GF-D8 (cell line): Measurements from ENCODE around the gene PDE4D.
"Not testable (repeated sequence)": the region's sequence is repeated elsewhere in the genome, so short reads cannot be mapped to it uniquely, and the experiment has no call there.

Source experiments
- DNase-seq: peaks from one replicate; lab custom pipeline; 2025; lab: John Stamatoyannopoulos, UW

The PDE4D gene

DNA sequence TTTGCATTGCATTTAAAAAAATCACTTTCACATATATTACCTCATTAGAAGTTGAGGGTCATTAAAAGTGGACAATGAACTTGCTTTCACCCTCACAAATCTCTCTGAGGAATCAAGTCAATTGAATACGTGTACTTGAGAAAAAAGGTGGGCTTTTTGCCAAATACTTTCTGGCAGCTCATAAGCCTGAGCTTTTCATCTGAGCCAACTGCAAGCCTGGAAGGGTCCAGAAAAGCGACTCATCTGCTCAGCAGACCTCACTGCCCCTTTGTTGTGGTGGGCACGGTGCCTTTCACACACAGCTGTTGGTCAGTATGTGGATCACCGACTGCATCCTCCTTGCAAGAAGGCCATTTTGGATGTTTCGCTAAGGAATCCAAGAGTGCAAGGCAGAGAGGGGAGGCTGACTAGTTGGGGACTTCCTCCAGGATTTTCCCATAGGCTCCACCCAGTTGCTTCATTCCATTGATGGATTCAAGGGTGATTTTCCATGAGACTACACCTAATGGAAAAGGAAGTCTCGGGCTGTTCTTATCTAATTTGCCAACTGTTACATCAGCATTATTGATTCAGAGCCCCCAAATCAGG, 564.7 kb downstream of the PDE4D start:
- DNase-seq, result no peak

- no peak for DNase-seq
Observed at GRCh38 chr5:59327191-59327980, 566.1 kb downstream of the PDE4D start.

DNA sequence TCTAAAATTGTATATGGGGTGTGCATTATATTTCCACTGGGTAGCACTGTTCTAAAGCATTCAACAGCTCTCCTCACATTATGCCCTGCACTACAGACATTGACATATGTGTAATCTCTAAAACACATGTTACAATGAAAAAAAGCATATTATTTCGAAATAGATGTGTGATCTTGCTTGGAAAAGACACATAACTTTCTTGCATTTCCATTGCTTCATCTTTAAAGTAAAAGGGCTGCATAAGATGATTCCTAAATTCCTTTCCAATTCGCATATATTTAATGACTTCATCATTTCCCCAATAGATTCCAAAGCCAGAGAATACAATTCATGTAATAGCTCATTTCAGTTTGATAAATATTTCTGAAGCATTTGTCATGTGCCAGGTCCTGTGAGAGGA, 566.9 kb downstream of the PDE4D start:
- DNase-seq, result no peak

DNA sequence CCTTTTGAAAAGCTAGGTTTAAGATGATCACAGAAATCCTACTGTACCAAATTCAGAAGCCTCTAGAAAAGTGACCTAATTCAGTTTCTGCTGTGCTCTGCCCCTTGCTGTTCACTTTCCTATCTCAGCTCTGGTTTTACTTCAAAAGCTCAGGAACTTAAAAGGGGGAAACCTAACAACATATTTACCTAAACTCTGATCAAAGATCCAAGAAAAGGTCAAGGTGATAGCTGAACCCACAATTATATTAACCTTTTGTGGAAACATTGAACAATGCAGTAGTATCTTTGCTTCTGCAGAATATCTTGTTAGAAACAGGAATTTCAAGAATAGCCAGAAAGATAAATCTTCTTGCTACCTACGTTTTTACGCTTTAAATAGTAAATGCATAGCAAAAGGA, 568.5 kb downstream of the PDE4D start:
- DNase-seq, result no peak

DNA sequence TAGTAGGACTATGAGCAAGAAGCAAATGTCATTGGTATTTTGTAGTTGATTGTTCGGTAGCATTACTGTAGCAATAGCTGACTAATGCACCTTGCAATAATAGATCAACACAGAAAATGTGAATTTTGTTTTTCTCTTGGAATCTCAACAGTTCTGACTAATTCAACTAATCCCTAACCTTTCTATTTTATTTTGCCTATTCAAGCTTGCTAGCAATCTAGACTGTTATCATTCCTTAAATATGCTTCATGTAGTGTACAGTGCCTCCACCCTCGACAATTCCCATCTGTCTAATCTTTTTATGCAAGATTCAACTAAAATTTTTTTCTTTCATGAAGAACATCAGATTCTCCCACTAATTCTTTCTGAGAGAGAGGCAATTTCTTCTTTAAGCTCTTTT, 570.6 kb downstream of the PDE4D start:
- no peak for DNase-seq

GRCh38 chr5:59322058-59322457, 571.5 kb downstream of the PDE4D start:
- no peak for DNase-seq

- no peak for DNase-seq
Observed at GRCh38 chr5:59321642-59322041, 571.9 kb downstream of the PDE4D start.

DNA sequence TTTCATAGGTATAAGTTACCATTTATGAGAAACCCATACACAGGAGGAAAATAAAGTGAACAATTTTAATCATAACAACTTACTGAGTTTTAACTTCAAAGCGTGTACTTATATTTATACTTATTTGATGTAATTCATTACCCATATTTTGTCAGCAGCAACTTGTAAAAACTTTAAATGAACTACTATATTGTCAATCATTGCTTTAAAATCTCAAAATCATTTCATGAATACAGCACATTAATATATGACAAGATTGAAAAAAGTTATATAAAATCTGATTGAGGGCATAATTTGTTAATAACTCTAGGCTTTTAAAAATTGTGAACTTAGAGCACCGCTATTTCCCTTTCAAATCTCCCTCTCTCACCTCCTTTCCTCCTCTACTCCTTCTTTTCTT, 573.1 kb downstream of the PDE4D start:
- no peak for DNase-seq

GRCh38 chr5:59319250-59319649, 574.3 kb downstream of the PDE4D start:
- DNase-seq, result no peak

DNA sequence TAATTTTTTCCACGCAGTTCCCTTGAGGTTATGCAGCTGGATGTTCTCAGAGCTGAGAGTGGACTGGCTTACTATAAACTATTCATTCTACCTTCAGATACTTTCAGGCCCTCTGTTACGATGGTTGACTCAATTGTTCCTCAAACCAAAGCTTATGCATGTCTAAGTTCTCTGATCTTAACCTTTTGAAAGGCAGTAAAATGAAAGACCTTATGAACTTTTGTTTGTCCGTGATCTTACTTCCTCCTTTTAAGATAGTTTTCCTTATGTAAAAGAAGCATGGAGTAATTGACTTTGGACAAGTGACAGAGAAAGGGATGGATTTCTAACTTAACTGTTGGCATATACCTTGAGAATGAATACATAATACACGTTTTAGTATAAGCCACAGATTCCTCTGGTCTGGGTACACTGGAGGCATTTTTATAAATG, 575.7 kb downstream of the PDE4D start:
- DNase-seq, result no peak

DNA sequence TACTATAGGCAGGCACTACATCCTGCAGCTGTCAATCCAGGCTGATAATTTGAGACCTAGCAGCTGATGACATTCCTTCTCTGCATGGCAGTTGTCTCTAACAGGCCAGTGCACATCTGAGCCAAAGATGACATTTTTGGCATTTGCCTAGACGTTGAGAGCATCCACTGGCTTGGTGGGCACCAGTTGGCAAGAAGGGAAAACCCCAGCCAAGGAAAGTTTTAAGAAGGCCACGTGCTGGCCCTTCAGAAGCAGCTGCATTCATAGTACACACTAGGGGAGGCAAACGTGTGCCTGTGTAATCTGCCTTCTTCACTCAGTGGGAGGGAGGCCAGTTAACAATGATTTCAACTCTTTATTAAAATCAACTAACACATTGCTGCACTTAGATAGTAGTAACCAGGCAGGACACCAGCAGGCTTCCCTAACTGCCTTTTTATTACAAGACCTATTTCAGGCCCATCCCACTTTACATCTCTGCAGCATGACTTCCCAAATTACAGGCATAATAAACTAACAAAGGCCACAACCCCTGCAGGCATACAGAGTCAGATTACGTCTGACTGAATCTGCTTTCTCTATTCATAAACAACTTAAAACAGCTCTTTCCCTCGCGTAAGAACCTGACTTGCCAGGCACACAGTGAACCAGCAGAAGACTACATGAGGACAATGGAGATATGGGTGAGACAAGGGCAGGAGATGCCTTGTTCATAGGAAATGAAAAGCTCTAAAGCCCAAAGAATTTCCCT, 576.3 kb downstream of the PDE4D start:
- no peak for DNase-seq

DNA sequence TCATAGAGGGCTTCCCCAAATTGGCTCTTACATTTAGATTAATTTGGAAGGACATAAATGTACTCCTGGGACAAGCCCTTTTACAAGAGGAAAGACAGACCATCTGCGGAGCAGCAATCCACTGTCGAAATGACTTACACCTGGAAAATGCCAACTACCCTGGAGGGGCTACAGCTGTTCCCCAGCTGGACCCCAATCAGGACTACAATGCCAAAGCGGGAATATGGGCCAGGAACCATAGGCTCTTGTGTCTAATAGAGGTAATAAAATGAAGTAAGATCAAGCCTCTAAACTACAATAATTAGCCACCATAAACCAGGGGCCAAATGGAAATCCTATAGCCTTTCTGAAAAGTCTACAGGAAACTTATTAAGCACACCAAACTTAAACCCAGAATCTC, 581.3 kb downstream of the PDE4D start:
- no peak for DNase-seq

- DNase-seq, result not testable (repeated sequence)
Observed at GRCh38 chr5:59308685-59309084, 584.8 kb downstream of the PDE4D start.

- DNase-seq, result not testable (repeated sequence)
Observed at GRCh38 chr5:59303289-59303716, 590.2 kb downstream of the PDE4D start.

GRCh38 chr5:59302509-59302908, 591.0 kb downstream of the PDE4D start:
- DNase-seq, result not testable (repeated sequence)

DNA sequence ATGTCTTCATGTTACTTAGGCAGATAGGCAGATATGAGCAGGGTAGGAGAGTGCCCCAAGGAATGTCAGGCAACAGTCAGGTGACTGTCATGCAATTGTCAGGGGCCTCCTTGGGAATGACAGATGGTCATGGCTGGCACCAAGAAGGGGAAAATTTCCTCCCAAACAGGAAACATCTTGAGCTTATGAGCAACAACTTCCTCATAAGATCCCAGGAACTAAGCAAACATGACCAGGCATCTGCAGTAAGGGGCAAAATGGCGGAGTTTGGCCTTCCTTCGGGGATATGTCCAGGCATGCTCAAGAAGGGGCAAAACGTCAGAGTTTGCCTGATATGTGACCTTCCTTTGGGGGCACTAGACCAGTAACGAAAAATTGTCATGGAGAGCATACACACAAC, 591.8 kb downstream of the PDE4D start:
- peak; percentile 13 for DNase-seq

DNA sequence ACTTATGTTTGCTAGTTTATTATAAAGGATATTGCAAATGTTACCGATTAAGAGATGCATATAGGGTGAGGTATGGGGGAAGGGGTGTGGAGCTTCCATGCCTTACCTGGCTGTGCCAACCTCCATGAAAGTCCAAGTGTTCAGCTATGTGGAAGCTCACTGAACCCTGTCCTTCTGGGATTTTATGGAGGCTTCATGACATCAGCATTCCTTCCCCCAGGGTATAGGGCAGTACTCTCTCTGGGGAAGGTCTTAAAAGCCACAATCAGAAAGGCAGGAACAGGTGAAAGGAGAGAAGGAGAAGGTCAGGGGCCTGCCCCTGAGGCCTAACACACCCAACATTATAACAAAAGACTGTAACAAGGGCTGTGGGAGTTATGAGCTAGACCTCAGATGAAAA, 592.6 kb downstream of the PDE4D start:
- DNase-seq, result no peak

DNA sequence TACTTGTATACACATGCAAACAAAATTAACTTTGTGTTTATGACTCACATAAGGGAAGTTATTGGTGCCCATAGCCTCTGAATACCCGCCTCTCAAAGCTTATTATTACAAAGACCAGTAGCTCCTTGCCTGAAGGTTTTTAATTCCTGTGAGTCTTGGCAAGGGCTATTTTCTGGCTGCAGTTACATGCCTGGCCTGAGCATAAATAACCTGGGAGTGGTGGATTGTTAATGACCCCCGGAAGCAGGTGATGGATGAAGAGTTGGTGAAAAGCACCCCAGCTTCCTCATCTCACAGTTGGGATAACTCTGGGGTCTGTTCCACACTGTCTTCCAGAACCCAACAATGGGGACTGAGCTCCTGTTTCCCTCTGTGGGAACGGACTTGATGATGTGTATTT, 594.5 kb downstream of the PDE4D start:
- DNase-seq, result no peak

GRCh38 chr5:59296317-59297264, 596.9 kb downstream of the PDE4D start:
- no peak for DNase-seq

DNA sequence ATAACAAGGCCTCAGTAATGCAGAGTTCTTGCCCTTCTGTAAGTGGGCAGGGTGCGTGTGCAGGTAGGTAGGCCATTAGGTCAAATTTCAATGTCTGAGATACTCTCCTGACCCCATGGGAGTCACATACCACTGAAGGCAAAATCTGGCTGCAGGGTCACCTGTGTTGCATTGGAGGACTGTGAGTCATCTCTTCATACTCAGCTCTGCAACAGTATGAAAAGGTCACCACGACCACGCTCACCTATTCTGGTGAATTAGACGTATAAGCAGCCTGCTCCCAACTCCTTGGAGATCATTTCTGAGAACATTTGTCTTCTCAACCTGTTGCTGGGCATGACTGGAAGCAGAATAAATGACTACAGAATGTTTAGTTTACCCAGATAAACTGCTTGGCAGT, 599.8 kb downstream of the PDE4D start:
- no peak for DNase-seq

DNA sequence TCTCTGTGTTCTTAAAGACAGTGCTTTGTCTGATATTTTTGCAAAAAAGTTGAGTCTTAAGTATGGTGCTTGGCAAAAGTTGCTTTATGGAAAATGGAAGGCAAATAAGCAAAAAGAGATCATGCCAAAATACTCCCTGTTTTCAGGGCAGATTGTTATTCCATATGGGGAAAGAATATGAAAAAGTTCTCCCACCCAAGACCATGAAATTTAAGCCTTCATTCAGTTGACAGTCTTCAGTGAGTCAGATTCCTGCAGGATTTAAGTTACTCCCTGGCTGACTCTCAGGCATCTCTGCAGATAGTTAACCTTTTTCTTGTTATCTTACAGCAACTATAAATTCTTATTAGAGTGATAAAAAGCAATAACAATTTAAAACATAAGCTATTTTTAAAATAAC, 601.6 kb downstream of the PDE4D start:
- DNase-seq, result no peak

DNA sequence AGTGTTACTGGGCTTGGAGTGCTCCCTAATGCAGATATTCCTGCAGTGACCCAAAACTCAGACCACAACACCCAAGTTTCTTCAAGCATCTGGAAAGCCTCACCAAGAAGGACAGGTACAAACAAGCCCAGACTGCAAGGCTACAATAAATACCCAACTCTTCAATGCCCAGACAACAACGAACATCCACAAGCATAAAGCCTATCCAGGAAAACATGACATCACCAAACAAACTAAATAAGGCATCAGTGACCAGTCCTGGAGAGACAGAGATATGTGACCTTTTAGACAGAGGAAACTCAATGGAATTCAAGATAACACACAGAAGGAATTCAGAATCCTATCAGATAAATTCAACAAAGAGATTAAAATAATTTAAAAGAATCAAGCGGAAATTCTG, 605.6 kb downstream of the PDE4D start:
- no peak for DNase-seq
